ENCODE measurements around the gene SUPV3L1.
"Not testable (repeated sequence)": the region's sequence is repeated elsewhere in the genome, so short reads cannot be mapped to it uniquely, and the experiment has no call there.

The SUPV3L1 gene

DNA sequence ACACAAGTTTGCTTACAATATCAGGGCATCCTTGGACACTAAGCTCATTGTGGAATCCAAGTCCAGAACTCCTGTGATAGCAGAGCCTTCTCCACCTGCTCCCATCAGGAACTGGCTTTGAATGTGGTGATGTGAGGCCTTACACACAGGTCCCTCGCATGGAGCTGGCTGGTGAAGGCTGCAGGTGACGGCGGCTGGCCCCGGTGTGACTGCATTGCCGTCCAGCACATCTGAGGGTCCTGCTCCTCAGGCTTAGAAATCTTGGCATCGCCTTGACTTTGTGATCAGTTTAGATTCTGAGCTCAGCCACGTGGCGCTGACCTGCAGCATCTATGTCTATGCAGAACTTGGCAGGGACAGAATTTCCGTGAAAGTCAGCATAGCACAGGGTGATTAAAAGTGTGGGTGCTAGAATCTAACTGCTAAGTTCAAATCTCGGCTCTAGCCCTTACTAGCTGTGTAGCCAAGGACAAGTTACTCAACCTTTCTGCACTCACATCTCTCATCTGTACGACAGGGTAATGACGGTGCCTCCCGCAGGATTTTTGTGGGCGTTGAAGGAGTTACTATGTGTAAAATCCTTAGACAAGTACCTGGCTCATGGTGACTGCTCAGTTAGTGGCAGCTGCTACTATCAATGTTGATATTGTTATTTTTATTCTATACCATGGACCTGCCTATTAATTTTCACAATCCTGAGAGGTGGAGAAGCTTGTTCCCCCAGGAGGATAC, 66.7 kb downstream of the SUPV3L1 start:
- no peak for DNase-seq (ENCODE audit: low spot score in 2 of 2)
- H3K9me3 Mint-ChIP-seq, result no peaks in the 10 kb centered on the region
- no peak overlapping the region for H3K4me3 Mint-ChIP-seq
- H3K27me3 Mint-ChIP-seq, result no peaks in the 10 kb centered on the region
- H3K4me1 Mint-ChIP-seq, result no peaks in the 10 kb centered on the region
- no peak for ATAC-seq (ENCODE audit: low read depth)
- H3K27ac Mint-ChIP-seq, result no peak overlapping the region
- H3K36me3 Mint-ChIP-seq, result peaks cover 2% of the 10 kb centered on the region

GRCh38 chr10:69247313-69247710, 67.3 kb downstream of the SUPV3L1 start:
- no peaks in the 10 kb centered on the region for H3K9me3 Mint-ChIP-seq
- DNase-seq (ENCODE audit: low spot score in 2 of 2) (no peak), ATAC-seq (ENCODE audit: low read depth) (no peak)
- H3K4me1 Mint-ChIP-seq, result no peaks in the 10 kb centered on the region
- no peak overlapping the region for H3K4me3 Mint-ChIP-seq
- H3K36me3 Mint-ChIP-seq, result peaks cover 2% of the 10 kb centered on the region
- H3K27ac Mint-ChIP-seq, result no peak overlapping the region
- no peaks in the 10 kb centered on the region for H3K27me3 Mint-ChIP-seq

- ATAC-seq (ENCODE audit: low read depth), result no peak
- no peak overlapping the region for H3K4me3 Mint-ChIP-seq
- H3K36me3 Mint-ChIP-seq, result peaks cover 2% of the 10 kb centered on the region
These were observed 68.2 kb downstream of the SUPV3L1 start for GRCh38 chr10:69248117-69248730.

DNA sequence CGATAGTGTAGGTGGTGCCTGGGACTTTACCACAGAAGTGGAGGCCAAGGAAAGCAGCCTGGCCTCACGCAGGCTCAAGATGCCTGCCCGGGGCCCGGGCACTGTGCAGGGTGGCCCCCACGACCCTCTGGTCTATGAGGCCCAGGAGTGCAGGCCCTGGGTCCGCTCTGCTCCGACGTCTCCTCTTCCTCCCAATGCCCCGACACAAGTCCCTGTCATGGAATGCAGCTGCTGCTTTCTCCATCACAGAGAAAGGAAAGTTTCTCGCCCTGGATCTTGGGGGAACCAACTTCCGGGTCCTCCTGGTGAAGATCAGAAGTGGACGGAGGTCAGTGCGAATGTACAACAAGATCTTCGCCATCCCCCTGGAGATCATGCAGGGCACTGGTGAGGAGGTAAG, 70.0 kb downstream of the SUPV3L1 start:
- ATAC-seq (ENCODE audit: low read depth) (no peak), DNase-seq (ENCODE audit: low spot score in 2 of 2) (no peak)
- Mint-ChIP-seq H3K9me3 (no peaks in the 10 kb centered on the region), H3K27ac (no peak overlapping the region), H3K36me3 (peaks cover 2% of the 10 kb centered on the region), H3K4me1 (no peaks in the 10 kb centered on the region), H3K27me3 (no peaks in the 10 kb centered on the region), H3K4me3 (no peak overlapping the region)

More at GRCh38 chr10:69248117-69248730, 68.2 kb downstream of the SUPV3L1 start:
- DNase-seq (ENCODE audit: low spot score in 2 of 2), result no peak
- Mint-ChIP-seq H3K9me3 (no peaks in the 10 kb centered on the region), H3K4me1 (no peaks in the 10 kb centered on the region), H3K27me3 (no peaks in the 10 kb centered on the region), H3K27ac (no peak overlapping the region)

DNA sequence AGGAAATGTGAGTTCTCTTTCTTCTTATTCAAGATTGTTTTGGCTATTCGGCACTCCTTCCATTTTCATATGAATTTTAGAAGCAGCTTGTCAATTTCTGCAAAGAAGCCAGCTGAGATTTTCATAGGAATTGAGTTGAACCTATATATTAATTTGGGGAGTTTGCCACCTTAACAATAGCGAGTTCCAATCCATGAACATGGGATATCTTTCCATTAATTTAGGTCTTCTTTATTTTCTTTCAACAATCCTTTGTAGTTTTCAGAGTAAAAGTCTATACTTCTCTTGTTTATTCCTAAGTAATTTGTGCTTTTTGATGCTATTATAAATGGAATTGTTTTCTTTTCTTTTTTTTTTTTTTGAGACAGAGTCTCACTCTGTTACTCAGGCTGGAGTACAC, 71.4 kb downstream of the SUPV3L1 start:
- H3K36me3 Mint-ChIP-seq; H3K4me1 Mint-ChIP-seq; H3K27ac Mint-ChIP-seq; H3K9me3 Mint-ChIP-seq; DNase-seq (ENCODE audit: low spot score in 2 of 2); H3K27me3 Mint-ChIP-seq; ATAC-seq (ENCODE audit: low read depth); H3K4me3 Mint-ChIP-seq: not testable (repeated sequence)

GRCh38 chr10:69253171-69253570, 73.1 kb downstream of the SUPV3L1 start:
- Mint-ChIP-seq H3K4me3 (no peak overlapping the region), H3K27me3 (no peaks in the 10 kb centered on the region), H3K4me1 (no peaks in the 10 kb centered on the region), H3K27ac (no peak overlapping the region), H3K36me3 (peaks cover 2% of the 10 kb centered on the region), H3K9me3 (no peaks in the 10 kb centered on the region)
- DNase-seq (ENCODE audit: low spot score in 2 of 2) (no peak), ATAC-seq (ENCODE audit: low read depth) (no peak)

DNA sequence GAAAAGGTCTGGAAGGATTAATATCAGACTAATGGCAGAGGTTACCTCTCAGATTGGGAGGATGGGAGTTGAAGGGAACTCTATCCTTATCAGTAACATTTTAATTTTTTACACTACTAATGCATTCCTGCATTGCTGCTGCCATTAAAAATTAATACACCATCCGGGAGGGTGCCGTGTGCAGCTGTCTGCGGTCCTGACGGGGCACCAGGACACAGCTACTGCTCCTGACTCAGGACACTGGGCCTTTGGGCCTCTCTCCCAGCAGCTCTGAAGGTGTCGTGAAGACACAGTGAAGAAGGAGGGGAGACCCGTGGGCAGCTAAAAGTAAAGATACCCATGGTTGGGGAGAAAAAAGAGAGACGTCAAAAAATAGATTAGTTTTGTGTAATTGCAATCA, 74.8 kb downstream of the SUPV3L1 start:
- H3K27ac Mint-ChIP-seq, result no peak overlapping the region
- peaks cover 5% of the 10 kb centered on the region for H3K36me3 Mint-ChIP-seq
- H3K9me3 Mint-ChIP-seq, result peaks cover 4% of the 10 kb centered on the region
- DNase-seq (ENCODE audit: low spot score in 2 of 2) (no peak), ATAC-seq (ENCODE audit: low read depth) (no peak)
- no peaks in the 10 kb centered on the region for H3K4me1 Mint-ChIP-seq
- no peak overlapping the region for H3K4me3 Mint-ChIP-seq
- no peaks in the 10 kb centered on the region for H3K27me3 Mint-ChIP-seq

All from memory B cell (primary cell).